Measurements from ENCODE around the gene ELAVL1. TPM values are rescaled to one million over a fixed set of nuclear protein-coding genes. Genes with fewer than 3 reads are reported as not detected.

ELAVL1 gene
- total RNA-seq, 6 experiments from 2014 or later, result 105 to 127 (median 115) TPM

- H3K4me3 Mint-ChIP-seq, result no peak overlapping the region
- no peak for DNase-seq
- no peaks in the 10 kb centered on the region for H3K9me3 Mint-ChIP-seq
- no peaks in the 10 kb centered on the region for H3K4me1 Mint-ChIP-seq (ENCODE audit: low read depth)
- TF ChIP-seq CTCF (IDR thresholded peaks at IDR 0.05), result no peak
- no peaks in the 10 kb centered on the region for H3K27me3 Mint-ChIP-seq (ENCODE audit: insufficient read depth)
- H3K27ac Mint-ChIP-seq, result no peak overlapping the region
- H3K36me3 Mint-ChIP-seq (ENCODE audit: low read depth), result peaks cover 14% of the 10 kb centered on the region
These were observed 33.6 kb downstream of the ELAVL1 start for GRCh38 chr19:7971553-7972520.

- no peak overlapping the region for H3K27ac Mint-ChIP-seq
- no peaks in the 10 kb centered on the region for H3K27me3 Mint-ChIP-seq (ENCODE audit: insufficient read depth)
- H3K4me1 Mint-ChIP-seq (ENCODE audit: low read depth), result no peaks in the 10 kb centered on the region
- no peak for DNase-seq
- no peak overlapping the region for H3K4me3 Mint-ChIP-seq
- no peaks in the 10 kb centered on the region for H3K9me3 Mint-ChIP-seq
- H3K36me3 Mint-ChIP-seq (ENCODE audit: low read depth), result peaks cover 14% of the 10 kb centered on the region
- TF ChIP-seq CTCF (IDR thresholded peaks at IDR 0.05), result peak; percentile 86
These were observed 34.6 kb downstream of the ELAVL1 start for GRCh38 chr19:7970716-7971448.

GRCh38 chr19:7969555-7969939, 35.9 kb downstream of the ELAVL1 start:
- no peak overlapping the region for H3K4me3 Mint-ChIP-seq
- H3K36me3 Mint-ChIP-seq (ENCODE audit: low read depth), result peaks cover 14% of the 10 kb centered on the region
- no peak overlapping the region for H3K27ac Mint-ChIP-seq
- H3K4me1 Mint-ChIP-seq (ENCODE audit: low read depth), result no peaks in the 10 kb centered on the region
- no peak for TF ChIP-seq CTCF (IDR thresholded peaks at IDR 0.05)
- no peaks in the 10 kb centered on the region for H3K9me3 Mint-ChIP-seq
- no peak for DNase-seq
- H3K27me3 Mint-ChIP-seq (ENCODE audit: insufficient read depth), result no peaks in the 10 kb centered on the region

GRCh38 chr19:7968796-7969554, 36.5 kb downstream of the ELAVL1 start:
- no peak for TF ChIP-seq CTCF (IDR thresholded peaks at IDR 0.05)
- no peak for DNase-seq
- Mint-ChIP-seq H3K4me1 (ENCODE audit: low read depth) (no peaks in the 10 kb centered on the region), H3K27ac (no peak overlapping the region), H3K4me3 (no peak overlapping the region), H3K36me3 (ENCODE audit: low read depth) (peaks cover 12% of the 10 kb centered on the region), H3K27me3 (ENCODE audit: insufficient read depth) (no peaks in the 10 kb centered on the region), H3K9me3 (no peaks in the 10 kb centered on the region)

GRCh38 chr19:7968008-7968795, 37.2 kb downstream of the ELAVL1 start:
- no peak overlapping the region for H3K4me3 Mint-ChIP-seq
- H3K4me1 Mint-ChIP-seq (ENCODE audit: low read depth), result no peaks in the 10 kb centered on the region
- H3K27ac Mint-ChIP-seq, result no peak overlapping the region
- TF ChIP-seq CTCF (IDR thresholded peaks at IDR 0.05), result no peak
- no peaks in the 10 kb centered on the region for H3K27me3 Mint-ChIP-seq (ENCODE audit: insufficient read depth)
- DNase-seq, result no peak
- H3K36me3 Mint-ChIP-seq (ENCODE audit: low read depth), result 0 out of 2 replicates have a peak, but pooled peaks cover 6% of the 10 kb centered on the region
- no peaks in the 10 kb centered on the region for H3K9me3 Mint-ChIP-seq
